Skeletal muscle cell (primary cell): Measurements from ENCODE around the gene DAAM1.

ENCODE experiments used
- DNase-seq: peaks from one replicate; pipeline ENCODE4 v3.0.0-alpha.2; 2010; ENCODE audit warnings: low read depth
- H3K4me3 ChIP-seq: 2 replicates; pipeline ENCODE4 v1.5.1; 2011; ENCODE audit warnings: low read depth, mild to moderate bottlenecking, control low read depth, low read length, moderate library complexity

The DAAM1 gene

DNA sequence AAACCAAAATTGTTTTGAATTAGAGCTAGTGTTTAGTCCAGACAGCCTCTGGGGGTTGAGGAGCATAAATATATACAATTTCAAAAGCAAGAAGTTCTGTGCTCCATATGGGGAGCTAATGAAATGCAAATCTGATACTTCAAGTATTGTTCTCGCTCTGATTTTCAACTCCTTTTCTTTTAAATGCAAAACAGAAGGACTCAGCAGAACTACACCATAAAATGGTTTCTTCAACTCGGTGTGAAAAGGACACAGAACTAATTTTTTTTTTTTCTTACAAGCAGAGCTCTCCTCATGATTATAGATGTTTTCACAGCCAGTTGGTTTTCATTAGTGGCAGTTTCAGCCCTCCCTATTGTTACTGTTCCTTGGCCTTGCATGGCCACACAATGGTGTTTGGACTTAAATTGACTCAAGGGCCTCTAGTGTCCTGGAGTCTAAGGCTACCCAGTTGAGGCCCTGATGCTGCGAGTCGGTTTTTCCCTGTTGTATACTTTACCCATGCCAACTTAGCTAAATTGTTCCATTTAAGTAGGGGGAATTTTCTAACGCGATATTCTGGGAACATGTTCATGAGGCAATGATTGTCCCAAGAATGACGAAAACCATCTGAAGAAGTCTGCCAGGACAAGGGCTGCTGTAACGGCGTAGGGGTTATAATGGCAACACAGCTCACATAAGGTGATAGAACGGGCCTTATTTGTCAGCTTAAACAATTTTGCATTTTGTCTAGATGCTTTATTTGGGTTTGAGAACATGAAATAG lies 156.4 kb downstream of the DAAM1 start:
- H3K4me3 ChIP-seq: no peak overlapping the region
- DNase-seq: no peak

DNA sequence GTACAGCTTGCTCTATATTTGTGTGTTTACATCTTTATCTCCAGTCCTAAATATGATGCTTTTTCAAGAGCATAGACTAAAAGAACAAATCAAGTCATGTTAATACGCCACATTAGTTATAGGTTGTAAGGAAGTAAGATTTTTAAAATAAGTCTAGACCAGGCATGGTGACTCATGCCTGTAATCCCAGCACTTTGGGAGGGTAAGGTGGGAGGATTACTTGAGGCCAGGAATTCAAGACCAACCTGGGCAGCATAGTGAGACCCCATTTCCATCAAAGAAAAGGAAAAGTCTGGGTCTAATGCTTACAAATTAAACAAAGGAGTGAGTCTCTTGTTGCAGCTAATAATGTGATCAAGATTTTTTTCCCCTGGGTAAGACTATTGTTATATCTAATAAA lies 157.9 kb downstream of the DAAM1 start:
- H3K4me3 ChIP-seq: no peak overlapping the region
- DNase-seq: no peak

DNA sequence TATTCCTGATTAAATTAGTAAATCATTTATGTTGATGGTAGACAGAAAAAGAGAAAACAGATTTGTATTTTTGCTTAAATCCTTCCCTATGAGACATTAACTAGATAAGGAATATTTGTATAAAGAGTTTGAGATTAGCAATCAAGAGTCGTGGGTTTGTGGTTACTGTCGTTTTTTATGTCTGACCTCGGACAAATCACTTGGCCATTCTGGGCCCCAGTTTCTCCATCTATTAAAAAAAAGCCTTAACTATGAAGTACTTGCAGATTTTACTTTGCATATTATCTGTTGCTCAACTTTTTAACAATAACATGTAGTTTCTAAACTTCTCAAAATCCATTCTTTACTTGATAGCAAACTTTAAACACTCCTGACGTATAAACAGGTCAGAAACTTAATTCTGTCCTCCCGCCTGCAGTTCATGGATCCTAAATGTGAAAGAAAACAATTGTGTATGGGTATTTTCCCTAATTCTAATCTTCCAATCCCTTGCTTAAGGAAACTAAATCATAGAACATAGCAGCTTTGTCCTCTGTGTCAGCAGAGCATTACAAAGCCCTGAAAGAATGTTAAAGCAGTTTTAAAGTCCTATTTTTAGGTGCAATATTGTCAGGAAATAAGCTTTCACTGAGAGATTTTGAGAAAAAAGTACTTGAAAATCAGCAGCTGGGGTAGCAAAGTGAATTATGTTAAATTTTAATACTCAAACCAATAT lies 158.5 kb downstream of the DAAM1 start:
- H3K4me3 ChIP-seq: no peak overlapping the region
- DNase-seq: no peak

DNA sequence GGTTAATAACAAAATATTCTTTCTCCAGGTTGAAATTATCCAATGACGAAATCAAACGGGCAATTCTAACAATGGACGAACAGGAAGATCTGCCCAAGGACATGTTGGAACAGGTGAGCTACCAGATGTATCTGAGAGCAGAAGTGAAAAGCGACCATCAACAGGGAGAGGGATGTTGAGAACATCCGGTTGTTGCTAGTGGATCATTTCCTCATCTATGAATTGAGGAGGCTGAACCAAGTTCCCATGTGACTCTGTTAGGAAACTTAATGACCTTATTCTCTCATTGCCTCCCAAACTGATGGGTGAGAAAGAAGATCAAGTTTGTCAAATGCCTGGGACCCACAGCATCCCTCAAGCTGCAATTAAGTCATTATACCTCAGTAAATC lies 159.0 kb downstream of the DAAM1 start:
- H3K4me3 ChIP-seq: no peak overlapping the region
- no peak for DNase-seq

DNA sequence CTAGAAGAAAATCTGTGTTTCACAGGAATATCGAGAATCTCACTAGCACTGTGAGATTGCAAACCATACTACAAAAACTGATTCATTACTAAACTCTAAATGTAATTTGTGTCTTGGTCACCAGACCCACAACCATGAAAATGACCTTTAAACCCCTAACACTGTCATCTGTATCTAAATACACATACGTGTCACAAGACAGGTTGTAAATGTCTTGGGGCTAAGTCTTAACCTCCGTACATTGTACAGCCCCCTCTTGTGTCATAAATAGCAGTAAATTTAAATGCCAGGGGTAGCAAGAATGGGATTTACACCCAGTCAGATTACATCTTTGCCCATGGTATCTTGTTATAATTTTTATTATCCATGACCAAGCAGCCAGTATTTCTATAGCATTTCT lies 159.4 kb downstream of the DAAM1 start:
- no peak for DNase-seq
- no peak overlapping the region for H3K4me3 ChIP-seq

DNA sequence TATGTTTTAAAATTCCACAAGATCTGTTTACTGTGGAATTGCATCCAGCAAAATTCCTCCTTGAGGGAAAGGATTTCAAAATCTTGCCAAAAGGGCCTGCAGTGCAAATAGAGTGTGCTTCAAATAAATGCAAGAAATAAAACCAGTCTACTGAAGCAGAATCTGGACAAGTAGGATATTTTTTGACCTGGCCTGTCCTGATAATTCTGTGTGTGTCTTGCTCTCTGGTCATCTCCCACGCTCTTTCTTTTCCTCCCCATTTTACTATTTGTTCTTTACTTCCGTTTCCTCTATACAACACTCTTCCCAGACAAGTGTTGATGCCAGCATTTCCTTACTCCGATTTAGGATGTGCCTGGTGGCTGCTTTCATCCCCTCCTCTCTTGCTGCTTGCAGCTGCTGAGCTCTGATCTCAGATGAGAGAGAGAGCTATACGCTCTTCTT lies 160.8 kb downstream of the DAAM1 start:
- no peak overlapping the region for H3K4me3 ChIP-seq
- DNase-seq: no peak

DNA sequence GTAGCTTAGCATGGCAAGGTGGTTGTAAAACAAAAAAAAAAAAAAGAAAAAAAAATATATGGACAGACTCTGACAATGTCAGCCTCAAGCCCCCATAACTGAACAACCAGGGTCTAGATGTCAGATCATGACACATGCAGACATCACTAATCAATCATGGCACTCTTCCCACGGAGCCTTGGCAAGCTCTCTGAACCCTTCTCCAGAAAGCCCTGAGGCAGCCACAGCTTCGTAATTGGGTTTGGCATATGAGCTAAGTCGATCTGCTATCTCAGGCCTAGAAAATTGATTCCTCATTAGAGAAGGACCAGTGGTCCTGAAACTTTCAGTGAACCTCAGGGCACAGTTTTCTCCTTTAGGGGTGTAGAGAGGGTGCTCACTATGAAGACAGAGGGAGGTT lies 164.5 kb downstream of the DAAM1 start:
- H3K4me3 ChIP-seq: no peak overlapping the region
- DNase-seq: no peak

DNA sequence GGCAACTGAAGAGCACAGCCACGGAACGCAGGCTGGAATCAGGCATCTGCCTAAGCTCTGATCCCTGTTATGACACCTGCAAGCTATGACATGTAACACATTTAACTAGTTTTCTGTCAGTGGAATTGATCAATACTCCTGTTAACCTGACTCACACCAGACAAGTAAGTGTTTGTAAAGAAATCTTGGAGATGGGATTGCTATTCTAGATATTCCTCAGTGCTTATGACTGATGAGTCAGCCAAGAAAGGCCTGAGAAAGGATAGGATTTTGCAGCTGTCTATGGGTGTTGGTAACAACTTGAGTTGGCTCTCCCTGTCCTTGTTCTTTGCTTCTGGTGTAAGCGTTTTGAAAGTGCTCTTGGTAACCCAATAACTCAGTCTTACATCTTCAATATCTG lies 166.2 kb downstream of the DAAM1 start:
- DNase-seq: peak; percentile 54
- no peak overlapping the region for H3K4me3 ChIP-seq

- no peak for DNase-seq
These were observed 166.6 kb downstream of the DAAM1 start for GRCh38 chr14:59355091-59355490.

DNA sequence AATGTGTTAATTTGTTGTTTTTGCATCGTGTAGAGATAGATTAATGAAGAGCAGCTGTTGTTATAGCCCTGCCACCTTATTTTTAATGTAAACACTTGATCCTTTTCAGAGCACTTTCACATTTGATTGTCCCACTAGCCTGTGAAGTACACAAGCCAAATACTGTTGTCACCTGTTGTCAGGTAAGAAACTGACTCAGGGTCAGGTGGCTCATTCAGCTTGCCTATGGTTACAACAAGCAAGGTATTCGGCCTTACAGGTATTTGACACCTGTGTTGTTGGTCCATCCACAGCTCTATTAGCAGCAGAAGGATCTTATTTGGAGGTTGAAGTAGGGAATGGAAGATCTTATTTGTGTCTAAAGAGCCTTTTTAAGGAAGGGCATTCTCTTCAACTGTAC lies 167.8 kb downstream of the DAAM1 start:
- no peak for DNase-seq
- no peak overlapping the region for H3K4me3 ChIP-seq

More at GRCh38 chr14:59355091-59355490, 166.6 kb downstream of the DAAM1 start:
- no peak overlapping the region for H3K4me3 ChIP-seq

GRCh38 chr14:59356767-59357166 lies 168.3 kb downstream of the DAAM1 start:
- no peak for DNase-seq
- no peak overlapping the region for H3K4me3 ChIP-seq

DNA sequence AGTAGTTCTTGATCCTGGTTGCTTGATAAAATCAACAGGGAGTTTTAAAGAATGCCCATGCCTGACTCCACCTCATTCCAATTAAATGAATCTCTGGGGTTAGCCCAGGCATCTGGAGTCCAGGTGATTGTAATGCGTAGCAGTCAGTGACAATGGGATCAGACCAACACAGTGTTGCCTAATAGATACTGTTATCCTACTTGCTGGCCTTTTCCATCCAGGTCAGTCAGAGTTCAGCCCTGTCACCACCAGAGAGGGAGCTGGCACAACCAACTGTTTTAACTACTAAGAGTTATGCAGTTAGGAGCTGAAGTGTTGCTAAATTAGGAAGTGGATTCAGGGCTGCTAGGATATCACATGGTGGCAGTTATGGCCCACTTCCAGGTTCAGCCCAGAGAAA lies 169.6 kb downstream of the DAAM1 start:
- H3K4me3 ChIP-seq: no peak overlapping the region
- no peak for DNase-seq

- H3K4me3 ChIP-seq: no peak overlapping the region
- DNase-seq: no peak
These were observed 170.3 kb downstream of the DAAM1 start for GRCh38 chr14:59358784-59359183.

GRCh38 chr14:59359431-59360124 lies 171.1 kb downstream of the DAAM1 start:
- no peak for DNase-seq
- H3K4me3 ChIP-seq: no peak overlapping the region

GRCh38 chr14:59360233-59360632 lies 171.8 kb downstream of the DAAM1 start:
- no peak overlapping the region for H3K4me3 ChIP-seq
- DNase-seq: no peak

- peak; percentile 62 for DNase-seq
- no peak overlapping the region for H3K4me3 ChIP-seq
These were observed 172.7 kb downstream of the DAAM1 start for GRCh38 chr14:59360923-59361794.

- H3K4me3 ChIP-seq: no peak overlapping the region
- DNase-seq: no peak
These were observed 174.0 kb downstream of the DAAM1 start for GRCh38 chr14:59362513-59362912.

DNA sequence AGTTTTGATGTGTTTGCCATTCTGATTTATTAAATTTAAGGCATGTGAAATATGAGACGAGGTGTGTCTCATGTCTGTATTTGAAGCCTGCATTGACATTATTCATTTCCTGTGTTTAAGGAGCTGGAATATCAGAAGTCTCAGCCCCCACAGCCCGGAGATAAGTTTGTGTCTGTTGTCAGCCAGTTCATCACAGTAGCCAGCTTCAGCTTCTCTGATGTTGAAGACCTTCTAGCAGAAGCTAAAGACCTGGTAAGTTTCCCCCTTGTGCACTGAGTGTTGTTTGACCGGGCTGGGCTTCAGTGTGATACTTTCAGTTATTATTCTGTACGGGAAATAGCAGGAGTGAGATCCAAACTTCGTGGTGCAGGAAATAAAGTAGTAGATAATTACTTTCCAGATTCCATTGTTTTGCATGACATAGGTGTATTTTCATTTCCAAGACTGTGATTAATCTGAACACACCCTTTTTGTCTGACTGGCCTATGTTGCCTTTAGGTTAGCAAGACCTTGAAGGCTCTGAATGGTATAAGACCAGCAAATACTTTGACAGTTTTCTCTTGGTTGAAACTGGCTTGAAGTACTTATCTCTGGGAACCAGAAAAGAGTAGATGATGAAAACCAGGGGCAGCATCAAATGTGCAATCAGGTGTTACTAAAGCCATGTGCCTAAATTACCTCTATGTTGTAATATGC lies 175.2 kb downstream of the DAAM1 start:
- H3K4me3 ChIP-seq: no peak overlapping the region
- no peak for DNase-seq

DNA sequence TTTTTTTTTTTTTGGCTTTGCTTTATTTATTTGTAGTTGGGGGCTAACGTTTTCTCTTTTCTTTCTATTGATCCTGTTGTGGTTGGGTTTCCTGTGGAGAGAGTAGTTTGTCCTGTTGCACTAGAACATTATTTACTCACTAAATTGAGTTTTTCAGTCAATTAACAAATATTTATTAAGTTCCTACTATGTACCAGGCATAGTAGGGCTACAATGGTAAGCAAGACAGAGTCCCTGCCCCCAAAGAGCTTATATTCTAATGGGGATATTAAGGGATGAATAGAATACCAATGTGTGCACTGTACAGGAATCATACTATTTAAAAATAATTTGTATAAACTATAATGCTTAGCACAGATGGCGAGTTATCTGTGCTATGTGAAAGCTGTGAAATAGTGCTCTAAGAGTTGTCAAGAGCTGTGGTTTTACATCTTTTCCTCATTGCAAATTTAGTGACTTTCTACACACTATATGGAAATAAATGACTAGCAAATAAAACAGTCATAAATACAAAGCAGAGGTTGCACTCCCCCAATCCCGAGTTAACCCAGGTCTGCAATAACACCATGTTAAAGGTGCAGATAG lies 181.8 kb downstream of the DAAM1 start:
- DNase-seq: no peak
- no peak overlapping the region for H3K4me3 ChIP-seq
